NCI-H345 treated with DMSO at 0.1 percent for 48 hours (cell line): ENCODE measurements around the gene ERCC8.
"Not testable (repeated sequence)": the region's sequence is repeated elsewhere in the genome, so short reads cannot be mapped to it uniquely, and the experiment has no call there.

ENCODE experiments used
- DNase-seq: peaks from one replicate; lab custom pipeline; 2025; ENCODE audit not compliant: unreplicated experiment; lab: John Stamatoyannopoulos, UW

The ERCC8 gene

GRCh38 chr5:60918466-60918865, 26.4 kb downstream of the ERCC8 start:
- no peak for DNase-seq

DNA sequence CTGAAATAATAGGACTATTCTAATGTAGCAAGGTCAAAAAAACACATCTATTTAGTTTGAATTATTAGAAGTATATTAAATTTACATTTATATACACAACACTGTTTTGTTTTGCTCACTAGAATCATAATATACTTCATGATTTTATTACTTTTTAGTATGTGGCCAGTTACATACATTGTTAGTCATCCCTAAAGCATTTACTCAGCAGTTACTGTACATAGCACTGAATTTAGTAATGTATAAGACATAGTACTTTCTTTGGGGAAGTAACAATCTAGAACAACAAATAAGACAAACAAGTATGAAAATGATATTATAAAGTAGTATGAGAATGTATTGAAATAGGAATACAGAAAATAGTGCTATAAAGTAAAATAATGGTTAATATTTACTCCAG, 28.2 kb downstream of the ERCC8 start:
- DNase-seq: no peak

DNA sequence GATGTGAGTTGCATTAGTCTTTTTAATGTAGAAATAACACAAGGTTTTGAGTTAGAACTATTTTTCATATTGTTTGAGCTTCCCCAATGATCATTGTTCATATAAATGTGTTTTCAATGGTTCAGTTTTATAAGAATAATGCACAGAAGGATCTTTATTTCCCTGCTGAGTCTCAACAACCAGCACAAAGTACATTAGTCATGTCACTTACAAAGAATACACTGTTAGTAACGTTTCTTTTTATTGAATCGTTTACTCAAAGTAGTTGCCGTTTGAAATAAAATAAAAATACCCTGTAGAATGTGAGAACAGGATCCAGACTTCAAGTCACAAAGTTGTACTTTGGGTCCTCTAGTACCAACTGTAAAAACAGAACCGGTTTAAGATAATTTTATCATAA, 41.5 kb downstream of the ERCC8 start:
- DNase-seq: no peak

GRCh38 chr5:60896991-60897390, 47.9 kb downstream of the ERCC8 start:
- DNase-seq: no peak

- no peak for DNase-seq
These were observed 51.3 kb downstream of the ERCC8 start for GRCh38 chr5:60893521-60893920.

GRCh38 chr5:60891667-60892066, 53.2 kb downstream of the ERCC8 start:
- no peak for DNase-seq

DNA sequence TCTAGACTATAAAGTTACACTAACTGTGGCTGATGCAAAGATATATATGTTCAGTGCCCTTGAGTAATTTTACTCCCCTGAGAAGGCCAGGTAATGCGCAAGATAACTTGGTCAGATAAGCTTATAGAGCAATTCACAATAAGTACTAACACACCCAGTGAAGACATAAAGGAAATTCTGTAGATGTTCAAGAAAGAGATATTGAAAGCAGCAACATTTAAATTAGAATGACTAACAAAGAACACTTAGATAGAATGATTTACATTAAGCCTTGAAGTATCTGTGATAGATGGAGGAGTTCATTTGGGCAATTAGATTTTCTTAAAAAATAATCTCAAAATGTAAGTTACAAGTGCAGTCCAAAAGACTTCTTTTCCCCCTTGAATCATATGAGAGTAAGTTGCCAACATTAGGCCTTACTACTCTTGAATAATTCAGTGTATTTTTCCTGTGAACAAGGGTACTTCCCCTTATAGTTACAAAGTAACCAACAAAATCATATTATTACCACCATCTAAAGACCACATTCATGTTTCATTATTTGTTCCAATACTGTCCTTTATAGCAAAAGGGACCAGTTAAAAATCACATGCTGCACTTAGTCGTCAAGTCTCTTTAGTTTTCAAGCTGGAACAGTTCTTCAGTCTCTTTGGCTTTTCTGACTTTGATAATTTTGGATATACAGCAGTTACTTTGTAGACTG, 56.4 kb downstream of the ERCC8 start:
- no peak for DNase-seq

- DNase-seq: no peak
These were observed 57.1 kb downstream of the ERCC8 start for GRCh38 chr5:60887746-60888145.

GRCh38 chr5:60887096-60887495, 57.8 kb downstream of the ERCC8 start:
- DNase-seq: no peak

GRCh38 chr5:60886158-60886557, 58.7 kb downstream of the ERCC8 start:
- DNase-seq: no peak

DNA sequence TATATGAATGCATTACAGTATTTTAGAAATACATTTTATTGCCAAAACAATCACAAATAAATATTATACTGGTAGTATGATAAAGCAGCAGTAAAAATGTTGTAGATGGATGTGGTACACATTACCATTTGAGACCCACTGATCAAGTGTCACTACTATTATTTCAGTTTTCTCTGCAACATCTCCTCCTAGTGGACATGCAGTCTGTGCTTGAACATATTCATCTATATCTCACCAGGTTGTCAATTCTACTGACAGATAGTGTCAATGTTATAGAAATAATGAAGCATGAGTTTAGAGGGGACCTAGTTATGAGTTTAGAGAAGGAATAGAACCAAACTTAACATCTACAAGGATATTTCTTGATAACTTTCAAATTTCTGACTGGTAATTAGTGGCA, 61.6 kb downstream of the ERCC8 start:
- DNase-seq: no peak

DNA sequence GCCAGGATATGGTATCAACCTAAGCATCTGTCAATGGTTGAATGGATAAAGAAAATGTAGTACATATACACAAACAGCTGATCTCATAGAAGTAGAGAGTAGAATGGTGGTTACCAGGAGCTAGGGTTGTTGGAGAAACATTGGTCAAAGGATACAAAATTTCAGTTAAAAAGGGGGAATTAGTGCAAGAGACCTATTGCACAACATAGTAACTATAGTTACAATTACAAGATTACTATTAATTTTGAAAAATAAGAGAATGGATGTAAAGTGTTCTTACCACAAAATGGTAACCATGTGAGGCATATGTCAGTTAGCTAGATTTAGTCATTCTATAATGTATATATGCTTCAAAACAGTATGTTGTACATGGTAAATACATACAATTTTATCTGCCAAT, 72.0 kb downstream of the ERCC8 start:
- DNase-seq: no peak

DNA sequence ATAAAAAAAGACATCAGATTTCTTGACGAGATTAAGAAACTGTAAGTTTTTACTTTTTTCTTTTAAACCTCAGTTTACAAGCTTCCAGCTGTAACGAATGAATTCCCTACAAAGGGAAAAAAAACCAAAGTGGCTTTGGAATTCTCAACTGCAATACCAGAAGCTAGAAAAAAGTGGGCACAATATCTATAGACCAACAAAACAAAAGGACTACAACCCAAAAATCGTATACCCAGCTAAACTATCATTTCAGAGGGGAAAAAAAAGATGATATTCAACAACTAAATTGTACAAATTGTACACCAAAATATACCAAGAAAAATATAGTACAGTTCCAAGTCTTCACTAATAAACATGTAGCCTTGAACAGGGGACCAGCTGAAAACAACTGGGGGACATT, 74.0 kb downstream of the ERCC8 start:
- no peak for DNase-seq

GRCh38 chr5:60860572-60860971, 84.3 kb downstream of the ERCC8 start:
- not testable (repeated sequence) for DNase-seq

DNA sequence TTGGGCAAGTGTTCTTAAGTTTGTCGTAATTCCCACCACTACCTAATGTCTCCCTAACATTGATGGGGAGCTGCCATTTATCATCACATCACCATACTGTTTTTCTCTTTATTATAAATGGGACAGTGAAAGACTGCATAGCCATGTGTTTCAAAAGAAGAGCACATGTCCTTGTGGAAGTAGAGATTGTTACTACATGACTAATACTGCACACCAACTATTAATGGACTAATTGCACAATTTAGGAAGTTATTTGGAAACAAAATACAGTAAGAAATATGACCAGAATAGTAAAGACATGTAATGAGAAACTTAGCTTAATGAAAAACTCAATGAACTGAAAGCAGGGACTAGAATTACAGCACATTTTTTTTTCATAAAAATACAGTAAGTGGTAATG, 88.8 kb downstream of the ERCC8 start:
- DNase-seq: no peak

DNA sequence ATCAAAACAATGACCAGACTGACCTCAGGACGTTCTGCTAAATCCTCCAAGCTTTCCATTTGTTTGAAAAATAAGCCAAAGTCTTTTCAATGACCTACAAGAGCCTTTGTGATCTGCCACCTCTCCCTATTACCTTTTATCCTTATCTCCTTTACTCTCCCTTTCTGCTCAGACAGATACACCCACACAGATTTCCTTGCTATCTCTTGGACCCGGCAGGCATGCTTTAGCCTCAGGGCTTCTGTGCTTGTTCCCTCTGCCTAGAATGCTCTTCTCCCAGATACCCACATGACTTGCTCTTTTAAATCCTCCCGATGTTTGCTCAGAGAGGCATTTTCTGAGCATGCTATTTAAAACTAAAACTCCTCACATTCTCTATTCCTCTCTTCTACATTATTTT, 91.9 kb downstream of the ERCC8 start:
- no peak for DNase-seq

DNA sequence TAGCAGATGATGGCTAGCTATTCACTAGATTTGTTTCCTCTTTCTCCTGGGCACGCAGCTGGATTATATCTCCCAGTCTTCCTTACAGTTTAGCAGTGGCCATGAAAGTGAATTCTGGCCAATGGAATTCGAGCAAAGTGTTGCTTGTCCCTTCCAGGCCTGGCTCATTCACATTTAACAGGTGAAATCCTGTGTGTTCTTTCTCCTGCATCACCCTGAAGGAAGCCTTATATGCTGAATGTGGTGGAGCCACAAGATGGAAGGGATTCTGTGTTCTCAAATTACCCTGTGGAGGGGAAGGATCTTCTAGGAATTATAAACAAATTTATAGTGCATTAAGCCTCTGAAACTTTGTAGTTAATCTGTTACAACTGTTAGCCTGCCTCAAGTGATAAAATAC, 92.6 kb downstream of the ERCC8 start:
- DNase-seq: no peak

DNA sequence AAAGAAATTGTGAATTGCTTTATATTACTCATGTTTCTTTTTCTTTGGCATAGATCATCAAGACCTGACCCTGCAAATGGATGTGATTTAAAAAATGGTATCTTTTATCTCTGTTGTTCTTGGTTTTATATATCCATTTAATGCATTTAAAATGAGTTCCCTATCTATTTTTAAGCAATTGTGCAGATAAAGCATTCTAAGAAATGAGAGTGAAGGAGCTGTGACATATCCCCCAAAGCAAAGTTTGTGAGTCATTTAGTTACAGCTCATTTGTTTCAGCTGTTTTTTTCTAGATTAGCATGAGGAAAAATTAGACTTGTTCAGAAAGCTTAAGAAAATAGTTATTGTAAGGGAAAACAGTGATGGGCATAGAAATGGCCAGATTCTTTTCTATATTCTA, 93.2 kb downstream of the ERCC8 start:
- no peak for DNase-seq

GRCh38 chr5:60846298-60846697, 98.6 kb downstream of the ERCC8 start:
- DNase-seq: no peak

GRCh38 chr5:60843936-60844905, 100.6 kb downstream of the ERCC8 start, which contains the start of gene ELOVL7:
Gene ELOVL7, minus strand, starts transcription at chr5:60844269. Its CDS starts 56,872 bp downstream, at chr5:60787397.
- peak; percentile 59 for DNase-seq

GRCh38 chr5:60843386-60843935, 101.4 kb downstream of the ERCC8 start:
- no peak for DNase-seq

GRCh38 chr5:60842871-60843385, 101.9 kb downstream of the ERCC8 start:
- peak; percentile 8 for DNase-seq
